RCC 7860 (cell line): ENCODE data around the gene PPP1CC.

ENCODE experiments used
- DNase-seq: peaks from one replicate; pipeline ENCODE4 v3.0.0-alpha.2; 2015; ENCODE audit warnings: low spot score
- FAIRE-seq: peaks from 2 replicates; lab custom pipeline; 2012; peaks lifted over from hg19 to GRCh38; lab: Jason Lieb, UNC

The PPP1CC gene

DNA sequence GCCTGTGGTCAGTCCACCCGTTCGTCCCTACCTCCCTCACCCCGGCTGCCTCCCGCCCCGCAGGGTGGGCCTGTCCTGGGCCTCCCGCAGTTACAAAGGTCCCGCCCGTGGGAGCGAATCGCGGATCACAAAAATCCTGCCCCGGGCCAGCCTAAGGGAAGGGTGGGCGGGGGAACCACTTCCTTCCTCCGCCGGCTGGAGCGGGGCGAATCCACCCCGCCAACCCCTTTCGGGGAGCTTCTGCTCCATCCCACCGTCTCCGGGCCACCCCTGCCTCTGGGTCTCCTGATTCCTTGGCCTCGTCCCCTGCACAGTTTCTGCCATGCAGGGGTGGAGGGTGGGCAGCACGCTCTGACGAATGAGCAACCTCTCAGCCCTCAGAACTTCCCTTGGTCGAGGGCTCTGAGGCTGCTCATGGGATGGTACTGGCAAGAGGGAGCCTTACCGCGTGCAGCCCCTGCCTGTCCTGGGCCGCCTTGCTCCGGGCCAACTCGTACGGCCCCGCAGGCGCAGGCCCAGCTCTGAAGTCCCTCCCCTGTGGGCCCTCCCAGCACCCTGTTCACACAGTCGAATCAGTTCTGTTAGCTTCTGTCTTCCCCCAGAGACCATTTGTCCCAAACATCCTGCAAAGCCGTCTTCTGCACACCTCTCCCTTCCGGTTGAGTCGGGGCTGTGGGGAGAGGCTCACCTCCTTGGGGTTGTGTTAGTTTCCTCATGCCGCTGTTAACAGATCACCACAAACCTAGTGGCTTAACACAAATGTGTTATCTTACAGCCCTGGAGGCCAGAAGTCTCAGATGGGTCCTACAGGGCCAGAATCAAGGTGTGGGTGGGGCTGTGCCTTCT, 53.2 kb downstream of the PPP1CC start:
- DNase-seq (no peak), FAIRE-seq (no peak)

DNA sequence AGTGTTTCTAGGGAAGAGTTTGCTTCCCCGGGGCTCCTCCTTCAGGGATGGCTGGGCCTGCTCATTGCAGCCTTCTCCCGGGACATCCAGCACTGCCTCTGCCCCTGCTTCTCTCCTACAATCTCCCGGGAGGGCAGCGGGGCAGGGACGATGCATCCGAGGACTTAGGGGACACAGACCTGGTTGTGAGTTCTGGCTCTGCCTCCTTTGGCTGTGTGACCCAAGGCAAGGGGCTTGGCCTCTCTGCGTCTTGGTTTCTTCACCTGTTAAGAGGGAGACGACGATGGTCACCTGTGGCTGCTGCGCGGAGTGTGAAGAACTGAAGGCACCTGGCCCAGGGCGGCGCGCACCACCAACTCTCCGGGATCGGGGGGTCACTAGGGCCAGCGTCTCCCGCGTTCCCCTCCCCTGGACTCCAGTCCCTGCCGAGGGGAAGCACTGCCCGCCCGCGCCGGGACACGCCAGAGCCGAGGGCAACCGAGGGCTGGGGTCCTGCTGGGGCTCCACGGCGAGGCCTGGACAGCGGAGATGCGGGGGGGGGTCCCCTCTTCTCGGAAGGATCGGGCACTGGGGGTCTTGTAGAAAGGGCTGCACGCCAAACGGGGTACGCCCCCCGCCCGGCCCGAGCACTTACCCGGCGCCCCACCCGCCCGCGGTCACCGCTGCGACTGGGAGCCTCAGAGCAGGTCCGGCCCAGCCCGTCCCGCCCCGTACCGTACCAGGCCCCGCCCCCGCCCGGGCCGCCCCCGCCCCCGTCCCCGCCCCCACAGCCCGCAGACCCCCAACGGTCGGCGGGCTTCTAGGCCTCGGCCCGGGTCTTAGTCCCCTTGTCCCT, 54.0 kb downstream of the PPP1CC start, which contains the start of gene HVCN1:
HVCN1 (minus strand) TSS at position 670 of the 835 bp plus-strand sequence. CDS start 5,870 bp downstream, outside the sequence.
- FAIRE-seq = no peak
- no peak for DNase-seq

DNA sequence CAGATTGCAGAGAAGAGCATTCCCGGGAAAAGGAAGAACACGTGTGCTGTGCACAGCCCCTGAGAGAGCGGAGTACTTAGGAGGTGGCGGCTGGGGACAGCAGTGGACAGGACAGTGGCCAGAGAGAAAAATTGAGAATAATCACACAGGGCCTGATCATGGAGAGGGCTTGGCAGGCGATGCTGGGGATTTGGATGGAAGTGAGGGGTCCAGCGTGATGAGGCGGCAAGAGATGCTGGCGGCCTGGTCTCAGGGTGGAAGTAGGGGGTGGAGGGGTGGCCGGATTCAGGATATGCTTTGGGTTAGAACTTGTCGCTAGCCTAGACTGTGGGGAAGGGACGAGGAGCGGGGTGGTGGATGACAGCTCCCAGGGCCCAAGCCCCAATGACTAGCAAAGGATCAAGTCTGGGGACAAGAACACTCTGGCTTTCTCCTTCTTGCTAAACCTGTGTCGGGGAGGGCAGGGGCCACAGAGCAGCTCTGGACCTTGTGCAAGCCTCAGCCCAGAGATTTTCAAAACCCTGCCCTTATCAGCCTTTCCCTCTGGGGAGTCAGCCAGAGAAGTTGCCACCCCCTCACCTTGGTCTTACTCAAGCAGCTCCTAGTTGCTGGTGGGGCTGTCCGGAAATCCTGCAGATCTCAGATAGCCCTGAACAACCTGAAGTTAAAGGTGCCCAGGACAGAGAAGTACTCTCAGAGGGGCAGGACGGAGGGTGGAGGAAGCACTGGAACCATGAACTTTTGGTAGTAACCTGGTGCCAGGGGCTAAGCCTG, 55.1 kb downstream of the PPP1CC start:
- DNase-seq (no peak), FAIRE-seq (no peak)

DNA sequence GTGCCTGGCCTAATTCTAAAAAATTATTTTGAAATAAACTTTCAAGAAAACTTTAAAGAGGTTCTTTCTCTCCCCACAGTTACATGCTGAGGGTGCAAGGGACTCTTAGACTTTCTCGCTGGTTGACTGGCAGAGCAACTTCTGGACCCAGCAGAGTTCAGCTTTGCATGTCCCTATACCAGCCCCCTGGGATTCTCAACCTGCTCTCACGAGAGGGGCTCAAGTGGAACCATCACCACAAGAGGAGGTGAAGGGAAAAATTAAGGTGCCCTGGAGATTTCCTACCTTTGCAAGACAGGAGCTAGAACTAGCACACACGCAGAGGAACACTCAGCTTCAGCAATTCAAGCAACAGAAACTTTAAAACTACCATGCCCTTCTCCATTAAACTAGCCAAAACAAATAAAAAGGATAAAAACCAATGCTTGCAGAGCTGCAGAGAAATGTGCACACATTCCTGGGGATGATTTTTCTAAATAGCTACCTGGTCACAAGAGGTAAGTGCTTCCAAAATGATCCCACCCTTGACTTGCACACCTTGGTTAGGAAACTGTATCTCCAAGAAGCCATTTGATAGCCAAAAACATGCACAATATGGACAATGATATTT, 56.3 kb downstream of the PPP1CC start:
- DNase-seq (no peak), FAIRE-seq (no peak)

DNA sequence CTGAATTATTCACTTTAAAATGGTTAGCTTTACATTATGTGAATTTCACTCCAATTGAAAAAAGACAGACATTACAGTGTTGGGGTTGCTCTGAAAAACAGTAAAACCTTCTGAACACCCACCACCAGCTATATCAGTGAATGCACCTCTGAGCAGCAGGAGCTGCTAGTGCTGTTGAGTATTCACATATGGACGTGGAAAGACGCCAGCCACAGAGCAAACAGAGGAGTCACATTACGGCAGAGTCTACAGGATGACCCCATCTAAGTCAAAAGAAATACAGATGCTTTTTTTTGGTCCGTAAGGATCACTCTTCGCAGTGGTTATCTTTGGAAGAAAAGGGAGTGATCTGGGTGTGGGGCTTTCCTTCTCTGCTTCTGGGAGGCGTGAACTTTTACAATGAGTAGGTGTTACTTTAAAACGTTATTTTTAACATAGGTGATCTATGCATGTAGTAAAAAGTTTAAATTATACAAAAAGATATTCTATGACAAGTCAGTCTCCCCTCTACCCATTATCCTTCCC, 58.3 kb downstream of the PPP1CC start:
- FAIRE-seq (no peak), DNase-seq (no peak)

DNA sequence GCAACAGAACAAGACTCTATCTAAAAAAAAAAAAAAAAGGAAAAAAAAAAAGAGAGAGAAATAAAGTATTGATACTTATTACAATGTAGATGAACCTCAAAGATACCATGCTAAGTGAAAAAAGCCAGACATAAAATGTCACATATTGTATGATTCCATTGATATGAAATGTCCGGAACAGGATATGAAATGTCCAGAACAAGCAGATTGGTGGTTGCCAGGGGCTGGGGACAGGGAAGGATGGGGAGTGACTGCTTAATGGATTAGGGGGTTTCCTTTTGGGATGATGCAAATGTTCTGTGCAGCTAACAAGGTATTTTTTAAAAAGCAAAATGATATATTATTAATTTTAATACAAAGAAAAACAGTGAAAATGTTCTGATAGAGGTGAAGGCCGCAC, 58.8 kb downstream of the PPP1CC start:
- DNase-seq (no peak), FAIRE-seq (no peak)

DNA sequence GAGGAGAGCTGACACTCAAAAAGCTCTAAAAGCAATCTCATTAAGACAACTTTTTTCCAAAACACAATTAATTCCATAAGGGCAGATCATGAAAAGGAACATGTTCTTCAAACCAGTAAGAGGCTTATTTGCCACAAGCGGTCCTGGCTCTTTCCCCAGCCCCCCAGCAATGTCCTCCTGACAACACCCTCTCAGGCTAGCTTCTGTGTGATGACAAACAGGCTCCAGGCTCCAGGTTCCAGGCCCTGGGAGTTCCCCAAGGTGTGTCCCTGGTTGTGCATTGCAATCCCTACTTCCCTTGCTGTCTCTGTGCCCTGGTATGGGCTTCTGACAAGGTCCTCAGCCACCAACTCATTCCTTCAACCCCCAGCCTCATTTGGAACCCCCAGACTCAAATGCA, 62.7 kb downstream of the PPP1CC start:
- FAIRE-seq (no peak), DNase-seq (no peak)

DNA sequence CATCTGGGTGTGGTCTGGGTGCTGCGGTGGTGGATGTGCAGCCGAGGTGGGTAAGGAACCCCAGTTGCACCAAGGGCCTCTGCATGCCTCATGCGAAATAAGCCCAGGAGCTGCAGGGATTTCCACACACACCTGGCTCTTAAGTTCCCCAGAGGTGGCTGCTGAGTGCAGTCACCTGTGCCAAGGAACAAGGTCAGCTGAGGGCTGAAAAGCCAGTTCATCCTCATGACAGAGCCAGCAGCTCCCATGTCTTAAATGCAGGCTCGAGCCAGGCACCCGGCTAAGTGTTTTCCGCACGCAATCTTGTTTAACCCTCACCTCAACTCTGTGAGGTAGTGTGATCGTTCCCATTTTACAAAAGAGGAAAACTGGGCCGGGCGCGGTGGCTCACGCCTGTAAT, 63.5 kb downstream of the PPP1CC start:
- FAIRE-seq = no peak

DNA sequence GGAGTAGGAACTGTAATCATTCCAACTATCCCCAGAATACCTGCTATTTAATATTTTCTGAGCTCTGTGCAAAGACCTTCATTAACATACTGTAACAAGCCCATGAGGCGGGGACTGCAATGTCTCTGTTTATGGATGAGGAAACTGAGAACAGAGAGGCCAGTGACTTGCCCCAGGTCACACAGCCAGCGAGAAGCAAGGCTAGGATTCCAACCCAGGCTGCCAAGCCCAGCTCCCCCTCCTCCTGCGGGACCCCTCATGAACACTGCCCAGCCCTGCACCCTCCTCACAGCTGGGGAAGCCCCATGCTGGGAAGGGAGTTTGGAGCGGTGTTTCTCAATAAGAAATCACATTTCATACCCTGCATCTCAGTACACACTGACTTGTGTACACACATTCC, 64.7 kb downstream of the PPP1CC start:
- DNase-seq (no peak), FAIRE-seq (no peak)

More for the DNA sequence above, 63.5 kb downstream of the PPP1CC start:
- DNase-seq = no peak

DNA sequence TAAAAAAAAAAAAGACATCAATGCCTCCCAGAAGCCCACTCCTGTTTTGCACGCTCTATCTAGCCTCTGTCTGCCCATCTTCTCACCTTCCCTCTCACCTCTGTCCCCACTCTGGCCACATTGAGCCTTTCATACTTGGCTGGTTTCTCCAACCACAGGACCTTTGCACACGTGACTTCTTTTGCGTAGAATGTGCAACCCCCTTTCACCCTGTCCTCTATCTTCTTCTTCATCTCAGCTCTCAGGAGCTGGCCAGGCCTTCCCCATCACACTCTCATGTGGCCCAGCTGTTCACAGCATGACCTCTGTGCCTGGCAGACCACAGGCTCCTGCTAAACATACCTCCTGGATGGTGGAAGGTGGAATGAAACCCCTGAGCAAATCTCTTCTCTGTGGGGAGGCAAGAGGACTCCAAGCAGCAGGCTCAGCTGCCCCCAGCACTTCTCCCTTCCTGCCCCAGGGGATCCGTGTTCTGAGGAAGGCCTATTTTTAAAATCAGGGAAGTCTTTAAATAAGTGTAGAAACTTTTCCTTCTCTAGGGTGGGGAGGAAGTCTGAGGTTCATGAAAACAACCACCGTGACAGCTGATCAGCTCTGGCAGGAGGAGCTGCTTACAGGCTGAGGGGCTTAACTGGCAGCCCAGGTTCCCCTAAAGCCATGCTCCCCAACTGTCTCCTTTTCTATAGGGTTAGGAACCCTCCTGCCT, 65.3 kb downstream of the PPP1CC start:
- FAIRE-seq = no peak
- DNase-seq = no peak

DNA sequence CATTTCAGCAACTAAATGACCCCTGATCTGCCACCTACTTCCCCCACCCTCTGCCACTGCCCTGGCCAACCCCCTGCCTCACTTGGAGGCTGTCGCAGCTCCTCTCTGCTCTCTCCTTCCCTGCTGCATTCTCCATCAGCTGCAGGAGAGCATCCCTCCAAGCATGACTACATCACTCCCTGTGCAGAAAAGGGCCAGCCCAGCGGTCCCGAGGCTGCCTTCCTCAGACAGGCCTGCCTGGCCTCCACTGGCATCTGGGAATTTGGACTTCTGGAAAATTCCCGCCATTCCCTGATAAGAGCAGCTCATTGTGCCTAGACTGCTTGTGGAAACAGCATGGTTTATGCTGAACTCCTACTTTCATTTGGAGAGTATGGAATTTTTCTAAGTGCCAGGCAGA, 66.5 kb downstream of the PPP1CC start:
- FAIRE-seq (no peak), DNase-seq (no peak)

DNA sequence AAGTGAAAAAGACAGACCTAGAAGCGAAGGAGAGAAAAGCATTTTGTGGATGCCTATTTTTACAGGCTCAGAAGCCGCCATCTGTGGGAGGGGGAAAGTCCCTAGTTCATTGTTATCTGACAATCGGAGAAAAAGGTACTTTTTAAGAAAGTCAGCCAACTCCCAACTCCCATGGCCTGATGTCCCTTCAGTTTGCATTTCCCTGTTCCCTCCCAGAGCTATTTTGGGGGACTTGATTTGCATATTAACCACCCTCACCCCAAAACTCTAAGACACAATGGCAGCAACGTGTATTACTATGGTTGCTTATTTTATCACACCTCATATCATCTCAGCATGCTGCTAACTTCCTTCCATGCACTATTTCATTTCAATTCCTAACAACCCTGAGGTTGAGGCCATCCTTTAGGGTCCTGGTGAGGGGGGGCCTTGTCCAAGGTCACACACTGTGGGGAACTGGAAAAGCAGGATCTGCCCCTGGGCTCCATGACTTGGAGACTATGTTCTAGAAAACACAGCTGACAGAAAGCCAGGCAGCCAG, 72.5 kb downstream of the PPP1CC start:
- no peak for FAIRE-seq
- no peak for DNase-seq
